CD14-positive monocyte (primary cell): Measurements from ENCODE around the gene RFX7. TPM values are rescaled to one million over a fixed set of nuclear protein-coding genes. Genes with fewer than 3 reads are reported as not detected.

Source experiments
- DNase-seq, 3 donors: peaks; one replicate each; pipeline ENCODE4 v3.0.0-alpha.2; 2011 to 2022
- H2AFZ ChIP-seq: 2 replicates; pipeline ENCODE4 v1.6.0; 2012; ENCODE audit warnings: mild to moderate bottlenecking, low read depth, low read length, inconsistent platforms; ENCODE audit not compliant: insufficient read depth, poor library complexity, severe bottlenecking
- H3K27ac ChIP-seq, 2 donors: 1 replicate in 1 of 2; 2 replicates in 1 of 2; pipeline ENCODE4 v1.5.1; 2012 to 2013; ENCODE audit warnings: low read length in 2 of 2, control low read depth in 1 of 2, inconsistent platforms in 1 of 2, low read depth in 1 of 2, mild to moderate bottlenecking in 1 of 2
- H3K27me3 ChIP-seq, 2 donors: one replicate each; pipeline versions ENCODE4 v1.6.0 to v1.6.1; 2011 to 2013; ENCODE audit warnings: low read length in 2 of 2; ENCODE audit not compliant: control insufficient read depth in 2 of 2, insufficient read depth in 2 of 2
- H3K36me3 ChIP-seq, 2 donors: replicated peaks in 1 of 2; 1 replicate in 1 of 2; 2 replicates in 1 of 2; pipeline versions ENCODE4 v1.5.1 to v1.6.1; 2012 to 2013; ENCODE audit warnings: low read length in 2 of 2, control low read depth in 1 of 2, inconsistent platforms in 1 of 2, mild to moderate bottlenecking in 1 of 2; ENCODE audit not compliant: insufficient read depth in 2 of 2, control insufficient read depth in 1 of 2
- H3K4me1 ChIP-seq, 2 donors: 1 replicate in 1 of 2; 2 replicates in 1 of 2; pipeline versions ENCODE4 v1.5.1 to v1.6.1; 2012 to 2013; ENCODE audit warnings: low read length in 2 of 2, control low read depth in 1 of 2, inconsistent platforms in 1 of 2, mild to moderate bottlenecking in 1 of 2, moderate library complexity in 1 of 2; ENCODE audit not compliant: insufficient read depth in 2 of 2, control insufficient read depth in 1 of 2
- H3K4me2 ChIP-seq: replicated peaks from 2 replicates; pipeline ENCODE3; 2012; ENCODE audit warnings: low read length, moderate library complexity, mild to moderate bottlenecking; ENCODE audit not compliant: poor library complexity, severe bottlenecking; ENCODE audit errors: extremely low read depth
- H3K4me3 ChIP-seq, 3 experiments: fragments of 200-600 bp in 1 of 3; sonication (generic) in 1 of 3; replicated peaks in 1 of 3; 1 replicate in 2 of 3; 2 replicates in 1 of 3; pipeline ENCODE4 v1.5.1; 2011 to 2013; ENCODE audit warnings: low read length in 3 of 3, mild to moderate bottlenecking in 3 of 3, control low read depth in 2 of 3, low read depth in 2 of 3, inconsistent platforms in 1 of 3, moderate library complexity in 1 of 3
- H3K79me2 ChIP-seq: 2 replicates; pipeline ENCODE4 v1.6.0; 2012; ENCODE audit warnings: mild to moderate bottlenecking, control low read depth, inconsistent platforms, low read length, moderate library complexity; ENCODE audit not compliant: insufficient read depth
- H3K9ac ChIP-seq: 2 replicates; pipeline ENCODE4 v1.6.0; 2017; ENCODE audit warnings: low read length, mild to moderate bottlenecking; ENCODE audit not compliant: insufficient read depth, poor library complexity, severe bottlenecking
- H3K9me3 ChIP-seq, 2 donors: replicated peaks in 1 of 2; 1 replicate in 1 of 2; 2 replicates in 1 of 2; pipeline versions ENCODE4 v1.5.1 to v1.6.1; 2012 to 2013; ENCODE audit warnings: low read length in 2 of 2, control low read depth in 1 of 2; ENCODE audit not compliant: control insufficient read depth in 1 of 2, insufficient read depth in 1 of 2
- H4K20me1 ChIP-seq: 2 replicates; pipeline ENCODE4 v1.6.0; 2012; ENCODE audit warnings: mild to moderate bottlenecking, low read length, control low read depth, moderate library complexity; ENCODE audit not compliant: insufficient read depth
- H3K27ac Mint-ChIP-seq, 7 donors: one replicate each; pipeline ENCODE4 v1.8.0; 2020; ENCODE audit warnings: mild to moderate bottlenecking in 7 of 7, mixed read lengths in 7 of 7, moderate library complexity in 6 of 7, inconsistent platforms in 2 of 7
- H3K27me3 Mint-ChIP-seq, 3 donors: one replicate each; pipeline ENCODE4 v1.8.0; 2021 to 2022; ENCODE audit warnings: low read depth in 3 of 3, mild to moderate bottlenecking in 3 of 3, mixed read lengths in 3 of 3, moderate library complexity in 3 of 3, inconsistent platforms in 1 of 3
- H3K36me3 Mint-ChIP-seq, 2 donors: one replicate each; pipeline ENCODE4 v1.8.0; 2020; ENCODE audit warnings: mixed read lengths in 2 of 2, inconsistent platforms in 1 of 2, mild to moderate bottlenecking in 1 of 2
- H3K4me1 Mint-ChIP-seq: one replicate; pipeline ENCODE4 v1.8.0; 2020; ENCODE audit warnings: mild to moderate bottlenecking, mixed read lengths
- H3K4me3 Mint-ChIP-seq, 2 donors: one replicate each; pipeline ENCODE4 v1.8.0; 2020; ENCODE audit warnings: mild to moderate bottlenecking in 2 of 2, mixed read lengths in 2 of 2, moderate library complexity in 1 of 2
- H3K9me3 Mint-ChIP-seq, 7 donors: one replicate each; pipeline ENCODE4 v1.8.0; 2020 to 2022; ENCODE audit warnings: mixed read lengths in 7 of 7, mild to moderate bottlenecking in 6 of 7, moderate library complexity in 6 of 7, inconsistent platforms in 2 of 7
- CTCF ChIP-seq: fragments of 200-600 bp; IDR thresholded peaks from one replicate; pipeline ENCODE4 v1.8.0; 2022; ENCODE audit warnings: antibody characterized with exemption, mild to moderate bottlenecking
- WGBS: methylation state at CpG from one replicate; pipeline ENCODE4 v1.1.5; 2013; ENCODE audit warnings: missing lambda C conversion rate; ENCODE audit not compliant: insufficient coverage; 5-methylcytosine and 5-hydroxymethylcytosine counted together
- intact Hi-C, 2 donors: fragments of 100-400 bp; cut with micrococcal nuclease; formaldehyde crosslinking; loops; one replicate each; pipeline versions ENCODE4 v1.15.0 to v1.15.1; 2023
- polyA plus RNA-seq, 3 donors: library from polyadenylated mRNA; depleted of rRNA in 1 of 3; unstranded in 2 of 3; stranded (reverse) in 1 of 3; fragments of 300-500 nt in 2 of 3; fragments of >200 nt in 1 of 3; fragmentation: Illumina TruSeq in 2 of 3; gene quantifications; 1 replicate in 2 of 3; 2 replicates in 1 of 3; pipeline ENCODE4 v1.2.3, GENCODE V29; 2012 to 2021

Gene RFX7
- polyA plus RNA-seq, 3 donors = 1.0 to 2.9 (median 1.2) TPM

DNA sequence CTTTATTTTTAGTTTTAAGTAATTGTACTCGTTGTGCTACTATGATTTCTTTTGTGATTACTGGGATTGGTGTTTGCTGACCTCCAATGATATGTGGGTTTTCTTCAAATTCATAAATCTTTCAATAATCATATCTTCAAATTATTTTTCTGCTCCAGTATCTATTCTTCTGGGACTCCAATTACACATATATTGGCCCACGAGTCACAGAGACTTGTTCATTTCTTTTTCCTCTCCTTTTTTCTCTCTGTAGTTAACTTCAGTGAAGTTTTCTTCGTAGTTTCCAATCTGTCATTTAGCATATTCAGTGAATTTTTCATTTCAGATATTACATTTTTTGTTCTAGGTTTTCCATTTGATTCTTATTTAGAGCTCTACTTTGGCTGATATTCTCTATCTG lies 21.4 kb downstream of the RFX7 start:
- no peaks in the 10 kb centered on the region for H3K4me1 Mint-ChIP-seq
- H3K36me3 ChIP-seq = peaks cover 0 to 10% of the 10 kb centered on the region in 2 donors
- no peak for DNase-seq
- H4K20me1 ChIP-seq = no peaks in the 10 kb centered on the region
- no peak overlapping the region for H3K4me3 ChIP-seq
- H3K9me3 ChIP-seq = peaks cover 9 to 28% of the 10 kb centered on the region in 2 donors
- H3K27ac Mint-ChIP-seq = no peak overlapping the region
- H3K4me3 Mint-ChIP-seq = no peak overlapping the region
- peaks cover 29% of the 10 kb centered on the region for H3K79me2 ChIP-seq
- no peaks in the 10 kb centered on the region for H3K27me3 ChIP-seq
- H3K4me2 ChIP-seq = no peak overlapping the region
- H3K4me1 ChIP-seq = no peaks in the 10 kb centered on the region
- H3K27me3 Mint-ChIP-seq = peaks cover 0 to 2% (median 0%) of the 10 kb centered on the region in 3 donors
- no peak overlapping the region for H2AFZ ChIP-seq
- H3K9ac ChIP-seq = no peak overlapping the region
- WGBS = no CpG with 5 or more reads among the region's 3 CpGs
- intact Hi-C loops = no loop called here
- no peak overlapping the region for H3K27ac ChIP-seq
- TF ChIP-seq CTCF = no peak
- H3K36me3 Mint-ChIP-seq = peaks cover 8 to 16% of the 10 kb centered on the region in 2 donors
- peaks cover 16 to 39% (median 28%) of the 10 kb centered on the region in 7 donors for H3K9me3 Mint-ChIP-seq

- H2AFZ ChIP-seq = no peak overlapping the region
- Mint-ChIP-seq H3K4me1 (no peaks in the 10 kb centered on the region), H3K27ac (no peak overlapping the region), H3K36me3 (peaks cover 4 to 5% of the 10 kb centered on the region in 2 donors), H3K27me3 (peaks cover 0 to 2% (median 0%) of the 10 kb centered on the region in 3 donors), H3K9me3 (peaks cover 8 to 25% (median 18%) of the 10 kb centered on the region in 7 donors), H3K4me3 (no peak overlapping the region)
- H3K36me3 ChIP-seq = no peaks in the 10 kb centered on the region
- H3K4me1 ChIP-seq = no peaks in the 10 kb centered on the region
- H3K27ac ChIP-seq = no peak overlapping the region
- no peak for TF ChIP-seq CTCF
- peaks cover 34% of the 10 kb centered on the region for H3K79me2 ChIP-seq
- H3K4me2 ChIP-seq = no peak overlapping the region
- peaks cover 6 to 21% of the 10 kb centered on the region in 2 donors for H3K9me3 ChIP-seq
- no peaks in the 10 kb centered on the region for H3K27me3 ChIP-seq
- H3K9ac ChIP-seq = no peak overlapping the region
- intact Hi-C loops = no loop called here
- no peaks in the 10 kb centered on the region for H4K20me1 ChIP-seq
- no peak for DNase-seq
- H3K4me3 ChIP-seq = no peak overlapping the region
Measured at GRCh38 chr15:56217341-56217740, 26.3 kb downstream of the RFX7 start.
